GM23338 (cell line): ENCODE results near the gene MPPED2. TPM values are rescaled to one million over a fixed set of nuclear protein-coding genes. Genes with fewer than 3 reads are reported as not detected.
A peak's percentile ranks its signal among the peaks of the same experiment; 100 is the strongest.

Source experiments
- ATAC-seq: fragments of 200-7000 bp; cut with Tn5 transposase; 3 replicates; pipeline ENCODE4 v1.9.1; 2020
- DNase-seq: peaks from one replicate; pipeline ENCODE4 v3.0.0-alpha.2; 2015; ENCODE audit warnings: low spot score
- H2AFZ ChIP-seq: fragments of 200-600 bp; sonication (generic); 2 replicates; pipeline ENCODE4 v1.8.0; 2016; ENCODE audit warnings: antibody characterized with exemption, mild to moderate bottlenecking, moderate library complexity
- H3F3A ChIP-seq: fragments of 200-600 bp; sonication (generic); replicated peaks from 2 replicates; pipeline ENCODE4 v1.8.0; 2017; ENCODE audit warnings: antibody characterized with exemption, mixed run types, low read depth
- H3K27ac ChIP-seq: fragments of 200-600 bp; sonication (generic); 2 replicates; pipeline ENCODE4 v1.6.1; 2016; ENCODE audit warnings: low read depth
- H3K27me3 ChIP-seq: fragments of 200-600 bp; sonication (generic); 2 replicates; pipeline ENCODE4 v1.8.0; 2016; ENCODE audit warnings: mild to moderate bottlenecking, mixed run types, moderate library complexity; ENCODE audit not compliant: insufficient read depth
- H3K36me3 ChIP-seq: fragments of 200-600 bp; sonication (generic); 2 replicates; pipeline ENCODE4 v1.8.0; 2016; ENCODE audit warnings: mild to moderate bottlenecking; ENCODE audit not compliant: insufficient read depth
- H3K4me1 ChIP-seq: fragments of 200-600 bp; sonication (generic); 2 replicates; pipeline ENCODE4 v1.8.0; 2016; ENCODE audit warnings: mild to moderate bottlenecking, moderate library complexity; ENCODE audit not compliant: insufficient read depth
- H3K4me2 ChIP-seq: fragments of 200-600 bp; sonication (generic); 2 replicates; pipeline ENCODE4 v1.7.1; 2017; ENCODE audit warnings: mixed run types
- H3K4me3 ChIP-seq: fragments of 200-600 bp; sonication (generic); 2 replicates; pipeline ENCODE4 v1.6.1; 2016; ENCODE audit warnings: mixed run types
- H3K79me2 ChIP-seq: fragments of 200-600 bp; sonication (generic); replicated peaks from 2 replicates; pipeline ENCODE4 v1.8.0; 2017; ENCODE audit warnings: mild to moderate bottlenecking; ENCODE audit not compliant: insufficient read depth
- H3K9me2 ChIP-seq: fragments of 200-600 bp; sonication (generic); 2 replicates; pipeline ENCODE4 v1.8.0; 2017; ENCODE audit not compliant: insufficient read depth
- H4K20me1 ChIP-seq: fragments of 200-600 bp; sonication (generic); replicated peaks from 2 replicates; pipeline ENCODE4 v1.8.0; 2017; ENCODE audit warnings: mild to moderate bottlenecking; ENCODE audit not compliant: insufficient read depth
- H3K27ac Mint-ChIP-seq: 2 replicates; pipeline ENCODE4 v1.8.0; 2020; ENCODE audit warnings: inconsistent platforms, mild to moderate bottlenecking, moderate library complexity, mixed read lengths
- H3K27me3 Mint-ChIP-seq: 3 replicates; pipeline ENCODE4 v1.8.0; 2022; ENCODE audit warnings: low read depth, mild to moderate bottlenecking, moderate library complexity, mixed read lengths, inconsistent platforms; ENCODE audit not compliant: insufficient read depth, poor library complexity
- H3K36me3 Mint-ChIP-seq: 3 replicates; pipeline ENCODE4 v1.8.0; 2021; ENCODE audit warnings: low read depth, mild to moderate bottlenecking, inconsistent platforms, moderate library complexity, mixed read lengths
- H3K4me1 Mint-ChIP-seq: 3 replicates; pipeline ENCODE4 v1.8.0; 2020; ENCODE audit warnings: mild to moderate bottlenecking, inconsistent platforms, mixed read lengths
- H3K4me3 Mint-ChIP-seq: 3 replicates; pipeline ENCODE4 v1.8.0; 2021; ENCODE audit warnings: moderate library complexity, mild to moderate bottlenecking, inconsistent platforms, mixed read lengths
- H3K9me3 Mint-ChIP-seq: 3 replicates; pipeline ENCODE4 v1.8.0; 2020; ENCODE audit warnings: moderate library complexity, mild to moderate bottlenecking, inconsistent platforms, mixed read lengths
- CREB1 ChIP-seq: fragments of 250-450 bp; sonication (Bioruptor Pico); IDR thresholded peaks from 2 replicates; pipeline ENCODE4 v1.5.0; 2020; ENCODE audit warnings: low read depth, mild to moderate bottlenecking, moderate library complexity
- CTCF ChIP-seq, 2 experiments: fragments of 200-600 bp in 1 of 2; sonication (generic) in 1 of 2; conservative IDR thresholded peaks; 2 replicates each; pipeline versions ENCODE4 v1.5.1 to v1.6.1; 2016 to 2017; ENCODE audit warnings: antibody characterized with exemption in 2 of 2, low read depth in 2 of 2, mild to moderate bottlenecking in 2 of 2, moderate library complexity in 1 of 2
- ETS1 ChIP-seq: IDR thresholded peaks from 2 replicates; pipeline ENCODE4 v1.6.1; 2016; ENCODE audit warnings: antibody characterized with exemption
- EZH2 ChIP-seq: fragments of 200-600 bp; sonication (generic); IDR thresholded peaks from one replicate; pipeline ENCODE4 v1.8.0; 2017; ENCODE audit warnings: antibody characterized with exemption, mild to moderate bottlenecking, low read depth; ENCODE audit not compliant: unreplicated experiment
- POLR2AphosphoS5 ChIP-seq: IDR thresholded peaks from 2 replicates; pipeline ENCODE4 v1.6.1; 2016; ENCODE audit warnings: antibody characterized with exemption, low read depth
- ZNF114 ChIP-seq: fragments of 250-450 bp; sonication (Bioruptor Pico); IDR thresholded peaks from 2 replicates; pipeline ENCODE4 v1.5.0; 2020; ENCODE audit warnings: mild to moderate bottlenecking, moderate library complexity
- ZNF462 ChIP-seq: fragments of 250-450 bp; sonication (Bioruptor Pico); IDR thresholded peaks from 2 replicates; pipeline ENCODE4 v1.5.0; 2020; ENCODE audit warnings: mild to moderate bottlenecking, moderate library complexity
- polyA plus RNA-seq: library from polyadenylated mRNA; unstranded; fragments of >200 nt; fragmentation: Nextera tagmentation; extraction: Ambion mirVana; gene quantifications from 2 replicates; pipeline ENCODE4 v1.2.1, GENCODE V29; 2016
- total RNA-seq: library from RNA; depleted of rRNA; stranded (reverse); fragments of >200 nt; shearing (Covaris generic); gene quantifications from 2 replicates; pipeline ENCODE4 v1.2.3, GENCODE V29; 2014

MPPED2 gene
- total and polyA plus RNA-seq, 2 experiments from 2014 or later, result 4.4 to 6.8 TPM

- TF ChIP-seq ETS1 (no peak), EZH2 (no peak), ZNF462 (CRISPR knock-in tag) (no peak), ZNF114 (CRISPR knock-in tag) (no peak), CREB1 (CRISPR knock-in tag) (no peak), POLR2AphosphoS5 (no peak)
Observed at GRCh38 chr11:30451626-30452025, 134.5 kb downstream of the MPPED2 start (continued).

- Histone ChIP-seq H3K27ac (no peak overlapping the region), H3K27me3 (no peaks in the 10 kb centered on the region), H3F3A (peaks cover 17% of the 10 kb centered on the region), H3K79me2 (no peaks in the 10 kb centered on the region), H3K4me2 (peak overlapping the region; percentile 64), H3K36me3 (no peaks in the 10 kb centered on the region), H3K4me1 (peaks cover 64% of the 10 kb centered on the region), H3K9me2 (no peaks in the 10 kb centered on the region; the same call in 1 of the 2 replicates), H3K4me3 (no peak overlapping the region), H2AFZ (no peak overlapping the region), H4K20me1 (no peaks in the 10 kb centered on the region)
- ATAC-seq, result peak; percentile 51
- Mint-ChIP-seq H3K27me3 (peaks cover 10% of the 10 kb centered on the region), H3K9me3 (no peaks in the 10 kb centered on the region), H3K4me1 (peaks cover 69% of the 10 kb centered on the region), H3K27ac (no peak overlapping the region), H3K4me3 (no peak overlapping the region), H3K36me3 (no peaks in the 10 kb centered on the region)
- TF ChIP-seq ZNF462 (CRISPR knock-in tag) (peak; percentile 24; the same call in 1 of the 2 replicates), CTCF (conservative IDR thresholded peaks at IDR 0.05; ENCODE audit: low read depth in 2 of 2) (no peak)
- peak; percentile 38 for DNase-seq
Observed at GRCh38 chr11:30451167-30451566, 135.0 kb downstream of the MPPED2 start.
